PC-3 (cell line): ENCODE results near the gene C19orf25. TPM values are rescaled to one million over a fixed set of nuclear protein-coding genes. Genes with fewer than 3 reads are reported as not detected.

Source experiments
- ATAC-seq: fragments of 200-7000 bp; cut with Tn5 transposase; 2 replicates; pipeline ENCODE4 v1.9.1; 2020; ENCODE audit warnings: mild to moderate bottlenecking, moderate library complexity
- BruUV-seq: library from RNA; stranded (reverse); fragments of 400-500 nt; replicated peaks from 2 replicates; lab custom pipeline; 2021; lab: Mats Ljungman, UMichigan
- CTCF ChIA-PET: fragments of 300-600 bp; sonication (Branson Sonifier 250); formaldehyde crosslinking; loops from one replicate; lab custom pipeline; 2022; ENCODE audit warnings: antibody characterized with exemption; lab: Charles Lee
- POLR2A ChIA-PET: fragments of 300-600 bp; sonication (Branson Sonifier 250); formaldehyde crosslinking; loops from one replicate; lab custom pipeline; 2022; ENCODE audit warnings: antibody characterized with exemption; ENCODE audit not compliant: unreplicated experiment; lab: Charles Lee
- DNase-seq: peaks from one replicate; pipeline ENCODE4 v3.0.0-alpha.2; 2015
- H2AFZ ChIP-seq: fragments of 300-600 bp; sonication (generic); 2 replicates; pipeline ENCODE4 v1.6.0; 2016; ENCODE audit warnings: antibody characterized with exemption, low read length
- H3F3A ChIP-seq: fragments of 300-600 bp; sonication (generic); one replicate; pipeline ENCODE4 v1.6.0; 2017; ENCODE audit warnings: antibody characterized with exemption, low read length, control low read depth, mild to moderate bottlenecking; ENCODE audit not compliant: unreplicated experiment
- H3K27ac ChIP-seq: fragments of 300-600 bp; sonication (generic); 2 replicates; pipeline ENCODE4 v1.5.1; 2016; ENCODE audit warnings: mild to moderate bottlenecking, low read length
- H3K27me3 ChIP-seq: fragments of 300-600 bp; sonication (generic); 2 replicates; pipeline ENCODE4 v1.6.1; 2016; ENCODE audit warnings: low read length, mixed read lengths
- H3K36me3 ChIP-seq: fragments of 300-600 bp; sonication (generic); 2 replicates; pipeline ENCODE4 v1.6.1; 2016; ENCODE audit warnings: low read depth, mixed run types, low read length, mixed read lengths
- H3K4me1 ChIP-seq: fragments of 300-600 bp; sonication (generic); 2 replicates; pipeline ENCODE4 v1.5.1; 2016; ENCODE audit warnings: low read length; ENCODE audit not compliant: insufficient read depth
- H3K4me2 ChIP-seq: fragments of 300-600 bp; sonication (generic); 2 replicates; pipeline ENCODE4 v1.6.0; 2016; ENCODE audit warnings: low read length
- H3K4me3 ChIP-seq: fragments of 300-600 bp; sonication (generic); 2 replicates; pipeline ENCODE4 v1.5.1; 2016; ENCODE audit warnings: mild to moderate bottlenecking, low read length, mixed read lengths
- H3K79me2 ChIP-seq: fragments of 300-600 bp; sonication (generic); 2 replicates; pipeline ENCODE4 v1.6.1; 2017; ENCODE audit warnings: low read length, mixed read lengths
- H3K9ac ChIP-seq: fragments of 300-600 bp; sonication (generic); 2 replicates; pipeline ENCODE4 v1.6.0; 2016; ENCODE audit warnings: mild to moderate bottlenecking, low read length
- H3K9me2 ChIP-seq: fragments of 300-600 bp; sonication (generic); replicated peaks from 2 replicates; pipeline ENCODE4 v1.6.1; 2016; ENCODE audit warnings: mixed run types, low read length, mixed read lengths
- H3K9me3 ChIP-seq: fragments of 300-600 bp; sonication (generic); 2 replicates; pipeline ENCODE4 v1.6.1; 2016; ENCODE audit warnings: low read length, mixed read lengths
- H4K20me1 ChIP-seq: fragments of 300-600 bp; sonication (generic); 2 replicates; pipeline ENCODE4 v1.6.1; 2016; ENCODE audit warnings: low read length, mixed read lengths
- EZH2 ChIP-seq: fragments of 300-600 bp; sonication (generic); IDR thresholded peaks from one replicate; pipeline ENCODE4 v1.6.1; 2017; ENCODE audit warnings: antibody characterized with exemption, mild to moderate bottlenecking, low read length; ENCODE audit not compliant: unreplicated experiment
- EZH2phosphoT487 ChIP-seq: fragments of 300-600 bp; sonication (generic); IDR thresholded peaks from 2 replicates; pipeline ENCODE4 v1.6.1; 2018; ENCODE audit warnings: mild to moderate bottlenecking, antibody characterized with exemption, low read length, borderline replicate concordance
- intact Hi-C: fragments of 100-400 bp; cut with micrococcal nuclease; formaldehyde crosslinking; loops from 2 replicates; pipeline ENCODE4 v1.9.0; 2023
- total RNA-seq: library from RNA; depleted of rRNA; stranded (reverse); fragments of >200 nt; gene quantifications from 2 replicates; pipeline ENCODE4 v1.2.3, GENCODE V29; 2014
- TF ChIP-seq, protein P1 (sequence below): fragments of 300-600 bp; sonication (generic); conservative IDR thresholded peaks from 2 replicates; pipeline ENCODE4 v1.5.1; 2017; ENCODE audit warnings: antibody characterized with exemption, low read depth, mild to moderate bottlenecking, low read length

The C19orf25 gene
- total RNA-seq, 1 experiment from 2014 or later: 45.0 TPM

DNA sequence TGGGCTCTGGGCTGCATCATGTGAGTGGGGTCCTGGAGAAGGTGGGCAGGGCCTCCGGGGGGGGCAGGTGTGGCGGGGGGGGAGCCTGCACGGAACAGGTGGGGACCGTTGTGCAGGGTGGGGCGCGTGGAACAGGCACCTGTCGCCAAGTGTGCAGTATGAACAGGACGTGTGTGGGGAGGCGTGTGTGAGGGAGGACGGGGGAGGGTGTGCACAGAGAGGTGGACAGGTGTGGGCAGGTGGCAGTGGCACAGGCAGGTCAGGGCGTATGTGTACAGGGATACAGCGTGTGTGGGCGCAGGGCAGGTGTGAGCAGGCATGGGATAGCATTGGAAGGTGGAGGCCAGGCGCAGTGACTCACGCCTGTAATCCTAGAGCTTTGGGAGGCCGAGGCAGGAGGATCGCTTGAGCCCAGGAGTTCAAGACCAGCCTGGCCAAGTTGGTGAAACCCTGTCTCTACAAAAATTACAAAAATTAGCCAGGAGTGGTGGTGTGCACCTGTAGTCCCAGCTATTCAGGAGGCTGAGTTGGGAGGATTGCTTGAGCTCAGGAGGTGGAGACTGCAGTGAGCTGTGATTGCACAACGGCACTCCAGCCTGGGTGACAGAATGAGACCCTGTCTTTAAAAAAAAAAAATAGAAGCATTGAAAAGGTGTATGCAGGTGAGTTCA lies 48.1 kb upstream of the C19orf25 start:
- Histone ChIP-seq H3K79me2 (no peaks in the 10 kb centered on the region), H3K27ac (no peak overlapping the region), H3K36me3 (no peaks in the 10 kb centered on the region), H2AFZ (no peak overlapping the region), H3K4me3 (no peak overlapping the region), H3F3A (no peaks in the 10 kb centered on the region), H3K4me2 (no peak overlapping the region), H3K4me1 (no peaks in the 10 kb centered on the region), H3K9ac (no peak overlapping the region), H3K27me3 (no peaks in the 10 kb centered on the region), H3K9me2 (no peaks in the 10 kb centered on the region), H3K9me3 (no peaks in the 10 kb centered on the region), H4K20me1 (no peaks in the 10 kb centered on the region)
- POLR2A ChIA-PET: no interaction called here
- BruUV-seq: no TSS peak
- intact Hi-C loops: no loop called here
- DNase-seq: no peak
- ATAC-seq: no peak
- CTCF ChIA-PET: no interaction called here
- TF ChIP-seq EZH2phosphoT487: no peak
- TF ChIP-seq, protein P1, sequence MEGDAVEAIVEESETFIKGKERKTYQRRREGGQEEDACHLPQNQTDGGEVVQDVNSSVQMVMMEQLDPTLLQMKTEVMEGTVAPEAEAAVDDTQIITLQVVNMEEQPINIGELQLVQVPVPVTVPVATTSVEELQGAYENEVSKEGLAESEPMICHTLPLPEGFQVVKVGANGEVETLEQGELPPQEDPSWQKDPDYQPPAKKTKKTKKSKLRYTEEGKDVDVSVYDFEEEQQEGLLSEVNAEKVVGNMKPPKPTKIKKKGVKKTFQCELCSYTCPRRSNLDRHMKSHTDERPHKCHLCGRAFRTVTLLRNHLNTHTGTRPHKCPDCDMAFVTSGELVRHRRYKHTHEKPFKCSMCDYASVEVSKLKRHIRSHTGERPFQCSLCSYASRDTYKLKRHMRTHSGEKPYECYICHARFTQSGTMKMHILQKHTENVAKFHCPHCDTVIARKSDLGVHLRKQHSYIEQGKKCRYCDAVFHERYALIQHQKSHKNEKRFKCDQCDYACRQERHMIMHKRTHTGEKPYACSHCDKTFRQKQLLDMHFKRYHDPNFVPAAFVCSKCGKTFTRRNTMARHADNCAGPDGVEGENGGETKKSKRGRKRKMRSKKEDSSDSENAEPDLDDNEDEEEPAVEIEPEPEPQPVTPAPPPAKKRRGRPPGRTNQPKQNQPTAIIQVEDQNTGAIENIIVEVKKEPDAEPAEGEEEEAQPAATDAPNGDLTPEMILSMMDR: no peak

DNA sequence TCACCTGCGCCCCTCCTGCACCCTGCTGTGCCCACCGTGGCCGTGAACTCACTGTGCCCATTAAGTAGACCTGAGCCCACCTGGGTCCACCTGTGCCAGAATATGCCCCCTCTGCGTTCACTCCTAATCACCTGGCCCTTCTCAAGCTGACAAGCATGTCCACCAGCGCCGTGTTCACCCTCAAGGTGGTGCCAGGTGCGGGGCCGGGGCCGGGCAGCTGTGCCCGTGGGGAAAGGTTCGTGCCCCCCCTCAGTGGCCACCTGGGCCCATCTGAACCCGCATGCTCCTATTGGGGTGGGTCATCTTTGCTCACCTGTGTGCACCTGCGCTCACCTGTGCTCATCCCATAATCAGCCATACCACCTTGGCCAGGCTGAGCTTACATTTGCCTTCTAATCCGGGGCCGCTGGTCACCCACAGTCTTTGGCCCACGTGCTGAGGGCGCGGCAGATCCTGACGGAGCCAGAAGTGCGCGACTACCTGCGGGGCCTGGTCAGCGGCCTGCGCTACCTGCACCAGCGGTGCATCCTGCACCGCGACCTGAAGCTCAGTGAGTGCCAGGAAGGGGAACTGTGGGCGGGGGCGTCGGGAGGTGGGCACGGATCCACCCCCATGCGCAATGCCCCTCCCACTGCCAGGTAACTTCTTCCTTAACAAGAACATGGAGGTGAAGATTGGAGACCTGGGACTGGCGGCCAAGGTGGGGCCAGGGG lies 47.2 kb upstream of the C19orf25 start:
- H3K36me3 ChIP-seq: no peaks in the 10 kb centered on the region
- no peaks in the 10 kb centered on the region for H4K20me1 ChIP-seq
- H3K4me2 ChIP-seq: no peak overlapping the region
- intact Hi-C loops: no loop called here
- CTCF ChIA-PET: no interaction called here
- no peak overlapping the region for H3K9ac ChIP-seq
- ATAC-seq (no peak), DNase-seq (no peak)
- no peaks in the 10 kb centered on the region for H3K27me3 ChIP-seq
- H2AFZ ChIP-seq: no peak overlapping the region
- no peak overlapping the region for H3K4me3 ChIP-seq
- no peak overlapping the region for H3K27ac ChIP-seq
- H3K9me3 ChIP-seq: no peaks in the 10 kb centered on the region
- H3K79me2 ChIP-seq: no peaks in the 10 kb centered on the region
- no peaks in the 10 kb centered on the region for H3K4me1 ChIP-seq
- POLR2A ChIA-PET: no interaction called here
- TF ChIP-seq EZH2 (no peak), EZH2phosphoT487 (no peak)
- TF ChIP-seq, protein P1: no peak
- no peaks in the 10 kb centered on the region for H3F3A ChIP-seq
- no TSS peak for BruUV-seq
- no peaks in the 10 kb centered on the region for H3K9me2 ChIP-seq

DNA sequence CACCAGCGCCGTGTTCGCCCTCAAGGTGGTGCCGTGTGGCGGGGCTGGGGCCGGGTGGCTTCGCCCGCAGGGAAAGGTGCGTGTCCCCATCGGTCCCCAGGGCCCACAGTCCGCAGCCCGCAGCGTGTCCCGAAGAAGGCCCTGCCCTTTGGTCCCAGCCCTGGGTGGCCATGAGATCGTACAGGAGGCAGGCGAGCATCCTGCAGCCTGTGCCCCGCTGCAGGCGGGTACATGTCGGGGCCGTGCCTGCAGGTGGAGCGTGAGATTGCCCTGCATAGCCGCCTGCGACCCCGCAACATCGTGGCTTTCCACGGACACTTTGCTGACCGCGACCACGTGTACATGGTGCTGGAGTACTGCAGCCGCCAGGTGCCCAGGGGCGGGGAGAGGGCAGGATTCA lies 46.3 kb upstream of the C19orf25 start:
- Histone ChIP-seq H3K36me3 (no peaks in the 10 kb centered on the region), H3K9ac (no peak overlapping the region), H3K9me3 (no peaks in the 10 kb centered on the region), H3K27me3 (no peaks in the 10 kb centered on the region), H3F3A (no peaks in the 10 kb centered on the region), H3K27ac (no peak overlapping the region), H3K4me3 (no peak overlapping the region), H3K4me2 (no peak overlapping the region), H3K79me2 (no peaks in the 10 kb centered on the region), H2AFZ (no peak overlapping the region), H3K9me2 (no peaks in the 10 kb centered on the region), H4K20me1 (no peaks in the 10 kb centered on the region), H3K4me1 (no peaks in the 10 kb centered on the region)
- ChIA-PET CTCF (no interaction called here), POLR2A (no interaction called here)
- ATAC-seq (no peak), DNase-seq (no peak)
- TF ChIP-seq, protein P1: no peak
- TF ChIP-seq EZH2: no peak
- no peak for TF ChIP-seq EZH2phosphoT487
- BruUV-seq: no TSS peak
- intact Hi-C loops: no loop called here
